ENCODE results near the gene CCDC40.

CCDC40 gene

DNA sequence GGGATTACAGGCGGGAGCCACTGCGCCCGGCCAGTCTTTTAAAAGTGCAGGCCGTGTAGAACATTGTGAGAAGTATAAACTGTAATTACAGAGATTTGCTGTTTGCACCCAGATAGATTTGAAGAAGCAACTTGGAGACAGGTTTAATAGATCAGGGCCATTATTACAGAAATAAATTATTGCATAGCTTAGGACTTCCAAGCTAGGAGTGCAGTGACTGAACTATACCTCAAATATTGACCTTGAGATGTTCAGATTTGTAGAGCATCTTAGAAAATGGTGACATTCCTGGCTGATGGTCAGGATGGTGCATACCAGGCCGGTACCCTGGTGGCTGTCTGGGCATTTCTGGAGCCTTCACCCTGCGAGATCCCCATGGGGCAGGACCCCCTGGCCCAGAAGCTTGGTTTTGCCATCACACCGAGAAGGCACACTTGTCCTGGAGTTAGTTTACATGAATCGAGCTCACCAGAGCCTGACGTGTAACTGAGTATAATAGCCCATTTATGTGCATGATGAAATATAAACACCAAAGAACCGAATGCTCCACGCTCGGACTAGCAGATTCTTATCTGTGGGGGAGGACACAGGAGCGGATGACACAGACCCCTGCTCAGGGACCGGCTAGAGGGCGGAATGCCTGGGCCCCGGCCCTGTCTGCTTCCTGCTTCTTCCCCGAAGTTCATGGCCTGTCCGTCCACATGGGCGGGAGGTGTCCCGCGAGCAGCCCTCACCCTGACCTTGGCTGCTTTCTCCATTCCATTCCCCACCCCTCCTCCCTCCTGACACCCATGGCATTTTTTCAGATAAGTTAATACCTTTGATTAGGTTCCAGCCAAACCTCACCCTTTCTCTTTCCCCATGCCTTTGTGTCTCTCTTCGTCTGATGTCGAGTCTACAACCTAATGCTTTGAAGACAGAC lies 32.1 kb downstream of the CCDC40 start:
- TF ChIP-seq, protein P1, sequence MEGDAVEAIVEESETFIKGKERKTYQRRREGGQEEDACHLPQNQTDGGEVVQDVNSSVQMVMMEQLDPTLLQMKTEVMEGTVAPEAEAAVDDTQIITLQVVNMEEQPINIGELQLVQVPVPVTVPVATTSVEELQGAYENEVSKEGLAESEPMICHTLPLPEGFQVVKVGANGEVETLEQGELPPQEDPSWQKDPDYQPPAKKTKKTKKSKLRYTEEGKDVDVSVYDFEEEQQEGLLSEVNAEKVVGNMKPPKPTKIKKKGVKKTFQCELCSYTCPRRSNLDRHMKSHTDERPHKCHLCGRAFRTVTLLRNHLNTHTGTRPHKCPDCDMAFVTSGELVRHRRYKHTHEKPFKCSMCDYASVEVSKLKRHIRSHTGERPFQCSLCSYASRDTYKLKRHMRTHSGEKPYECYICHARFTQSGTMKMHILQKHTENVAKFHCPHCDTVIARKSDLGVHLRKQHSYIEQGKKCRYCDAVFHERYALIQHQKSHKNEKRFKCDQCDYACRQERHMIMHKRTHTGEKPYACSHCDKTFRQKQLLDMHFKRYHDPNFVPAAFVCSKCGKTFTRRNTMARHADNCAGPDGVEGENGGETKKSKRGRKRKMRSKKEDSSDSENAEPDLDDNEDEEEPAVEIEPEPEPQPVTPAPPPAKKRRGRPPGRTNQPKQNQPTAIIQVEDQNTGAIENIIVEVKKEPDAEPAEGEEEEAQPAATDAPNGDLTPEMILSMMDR (IDR thresholded peaks at IDR 0.05; ENCODE audit: insufficient read depth, low read length, missing control alignments) = no peak
- no peak overlapping the region for H3K4me3 ChIP-seq (ENCODE audit: low read depth, low read length)
- DNase-seq (ENCODE audit: low read depth, low spot score) = no peak
- POLR2A ChIA-PET = no interaction called here
- CTCF ChIA-PET = interaction anchor here (1.0 to 2.0 kb wide), 2 partner anchors 14 to 33 kb away, joined by 3 to 15 read pairs; partner anchors contain the start of gene GAA

DNA sequence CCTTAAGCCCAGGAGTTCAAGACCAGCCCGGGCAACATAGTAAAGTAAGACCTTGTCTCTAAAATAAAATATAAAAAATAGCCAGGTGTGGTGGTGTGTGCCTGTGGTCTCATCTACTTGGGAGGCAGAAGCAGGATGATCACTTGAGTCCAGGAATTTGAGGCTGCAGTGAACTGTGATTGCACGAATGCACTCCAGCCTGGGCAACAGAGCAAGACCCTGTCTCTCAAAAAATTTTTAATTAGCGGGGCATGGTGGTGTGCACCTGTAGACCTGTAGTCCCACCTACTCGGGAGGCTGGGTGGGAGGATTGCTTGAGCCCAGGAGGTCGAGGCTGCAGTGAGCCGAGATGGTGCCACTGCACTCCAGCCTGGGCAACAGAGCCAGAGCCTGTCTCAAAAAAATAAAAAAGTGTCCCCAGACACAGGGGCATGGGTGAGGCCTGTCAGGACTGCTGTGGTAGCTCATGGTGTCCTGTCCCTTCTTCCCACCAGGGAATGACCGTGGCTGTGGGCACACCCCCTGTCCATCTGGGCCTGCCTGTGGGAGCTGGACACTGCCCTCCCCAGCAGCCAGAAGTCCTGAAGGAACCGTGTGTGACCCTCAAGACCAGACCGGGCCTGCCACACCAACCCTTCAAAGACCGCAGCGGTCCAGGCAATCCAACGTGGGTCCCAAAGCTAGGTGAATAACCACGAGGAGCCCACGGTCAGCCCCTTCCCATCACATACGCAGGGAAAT lies 34.1 kb downstream of the CCDC40 start:
- TF ChIP-seq, protein P1 (IDR thresholded peaks at IDR 0.05; ENCODE audit: insufficient read depth, low read length, missing control alignments) = no peak
- ChIA-PET CTCF (interaction anchor here (1.1 kb wide), 2 partner anchors 11 to 31 kb away, joined by 4 read pairs; partner anchors contain the start of gene GAA), POLR2A (no interaction called here)
- no peak overlapping the region for H3K4me3 ChIP-seq (ENCODE audit: low read depth, low read length)
- DNase-seq (ENCODE audit: low read depth, low spot score) = no peak

DNA sequence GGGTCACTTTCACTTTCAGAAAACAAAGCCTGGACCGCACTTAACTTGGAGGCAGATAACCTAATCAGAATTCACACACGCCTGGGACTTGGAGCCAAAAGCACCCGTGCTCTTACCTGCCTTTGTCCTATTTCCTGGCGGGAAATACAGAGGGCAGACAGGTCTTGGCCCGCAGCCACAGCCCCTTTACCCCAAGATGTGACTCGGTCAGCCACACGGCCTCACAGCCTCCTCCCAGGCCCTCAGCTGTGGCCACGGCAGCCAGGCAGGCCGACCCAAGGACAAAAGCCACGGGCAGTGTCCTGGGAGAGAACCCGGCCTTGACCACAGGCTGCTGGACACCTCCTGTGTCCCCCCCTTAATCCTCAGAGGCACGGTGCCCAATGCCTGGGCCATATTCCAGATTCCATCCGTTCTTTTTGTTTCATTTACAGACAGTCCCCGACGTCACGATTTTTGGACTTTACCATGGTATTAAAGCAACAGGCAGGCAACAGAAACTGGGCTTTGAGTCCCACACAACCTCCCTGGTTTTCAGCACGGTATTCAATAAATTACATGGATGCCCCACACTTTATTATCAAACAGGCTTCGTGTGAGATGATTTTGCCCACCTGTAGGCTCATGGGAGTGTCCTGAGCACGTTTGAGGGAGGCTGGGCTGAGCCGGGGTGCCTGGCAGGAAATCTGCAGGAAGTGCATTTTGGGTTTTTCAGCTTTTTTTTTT lies 34.8 kb downstream of the CCDC40 start:
- TF ChIP-seq, protein P1 (IDR thresholded peaks at IDR 0.05; ENCODE audit: insufficient read depth, low read length, missing control alignments) = no peak
- ChIA-PET CTCF (interaction anchor here (1.1 to 1.9 kb wide), 3 partner anchors 10 to 30 kb away, joined by 4 read pairs; partner anchors contain the start of gene GAA), POLR2A (no interaction called here)
- H3K4me3 ChIP-seq (ENCODE audit: low read depth, low read length) = no peak overlapping the region
- no peak for DNase-seq (ENCODE audit: low read depth, low spot score)

DNA sequence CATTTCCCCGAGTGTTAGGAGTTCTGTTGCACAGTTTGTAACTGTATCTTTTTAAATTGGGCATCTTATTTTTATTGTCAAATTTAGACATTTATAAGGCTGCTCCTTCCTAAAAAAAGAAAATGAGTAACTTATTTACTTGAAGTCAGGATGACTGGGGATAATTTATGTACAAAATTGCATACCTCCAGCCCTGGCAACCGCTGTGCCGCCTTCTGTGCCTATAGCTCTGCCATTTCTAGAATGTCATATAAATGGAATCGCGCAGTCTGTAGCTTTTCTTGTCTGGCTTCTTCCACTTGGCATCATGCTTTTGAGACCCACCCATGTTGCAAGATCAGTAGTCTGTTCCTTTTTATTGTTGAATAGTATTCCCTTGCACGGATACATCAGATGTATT lies 36.0 kb downstream of the CCDC40 start:
- TF ChIP-seq, protein P1 (IDR thresholded peaks at IDR 0.05; ENCODE audit: insufficient read depth, low read length, missing control alignments) = no peak
- no peak overlapping the region for H3K4me3 ChIP-seq (ENCODE audit: low read depth, low read length)
- ChIA-PET CTCF (interaction anchor here (1.2 to 2.4 kb wide), 4 partner anchors 9 to 64 kb away, joined by 4 to 17 read pairs (median 7); partner anchors contain the start of gene GAA), POLR2A (no interaction called here)
- no peak for DNase-seq (ENCODE audit: low read depth, low spot score)

DNA sequence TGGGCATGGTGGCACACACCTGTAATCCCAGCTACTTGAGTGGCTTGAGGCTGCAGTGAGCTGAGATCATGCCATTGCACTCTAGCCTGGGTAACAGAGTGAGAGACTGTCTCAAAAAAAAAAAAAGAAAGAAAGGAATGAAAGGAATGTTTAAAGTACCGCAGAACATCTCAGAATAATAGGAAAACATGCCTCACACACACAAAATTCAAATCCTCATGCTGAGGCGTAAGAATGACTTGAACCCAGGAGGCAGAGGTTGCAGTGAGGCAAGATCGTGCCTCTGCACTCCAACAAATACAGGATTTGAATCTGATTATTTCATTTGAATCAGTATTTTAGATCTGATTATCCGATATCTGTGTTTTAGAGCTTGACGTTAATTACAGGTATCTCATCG lies 43.6 kb downstream of the CCDC40 start:
- DNase-seq (ENCODE audit: low read depth, low spot score) = no peak
- TF ChIP-seq, protein P1 (IDR thresholded peaks at IDR 0.05; ENCODE audit: insufficient read depth, low read length, missing control alignments) = no peak
- ChIA-PET CTCF (interaction anchor here (0.8 to 7.3 kb wide), 3 partner anchors 21 to 228 kb away, joined by 3 to 66 read pairs (median 21); partner anchors contain the start of gene GAA), POLR2A (no interaction called here)
- no peak overlapping the region for H3K4me3 ChIP-seq (ENCODE audit: low read depth, low read length)

All from AG04449 (cell line).